Heart left ventricle (tissue), 16 donors: ENCODE data around the gene RUVBL2. TPM values are rescaled to one million over a fixed set of nuclear protein-coding genes. Genes with fewer than 3 reads are reported as not detected.
A peak's percentile ranks its signal among the peaks of the same experiment; 100 is the strongest.

Source experiments
- ATAC-seq, 4 donors: fragments of 200-7000 bp; cut with Tn5 transposase; one replicate each; pipeline ENCODE4 v1.9.1; 2020 to 2022; ENCODE audit warnings: moderate library complexity in 4 of 4, mild to moderate bottlenecking in 3 of 4, moderate number of reproducible peaks in 1 of 4
- DNase-seq, 5 donors: peaks; one replicate each; pipeline ENCODE4 v3.0.0-alpha.2; 2020
- H3K27ac ChIP-seq, 12 donors: fragments of 200-600 bp; sonication (generic) in 4 of 12; one replicate each; pipeline versions ENCODE4 v1.5.0 to v1.8.0; 2016 to 2022; ENCODE audit warnings: mild to moderate bottlenecking in 2 of 12
- H3K27me3 ChIP-seq, 9 donors: fragments of 200-600 bp; sonication (generic) in 2 of 9; one replicate each; pipeline versions ENCODE4 v1.5.1 to v1.8.0; 2016 to 2022; ENCODE audit warnings: mild to moderate bottlenecking in 3 of 9
- H3K36me3 ChIP-seq, 9 donors: fragments of 200-600 bp; sonication (generic) in 2 of 9; one replicate each; pipeline versions ENCODE4 v1.5.0 to v1.8.0; 2018 to 2022; ENCODE audit warnings: mild to moderate bottlenecking in 2 of 9
- H3K4me1 ChIP-seq, 12 donors: fragments of 200-600 bp; sonication (generic) in 4 of 12; one replicate each; pipeline versions ENCODE4 v1.5.0 to v1.8.0; 2016 to 2022; ENCODE audit warnings: mild to moderate bottlenecking in 3 of 12
- H3K4me3 ChIP-seq, 12 donors: fragments of 200-600 bp; sonication (generic) in 4 of 12; one replicate each; pipeline versions ENCODE4 v1.5.0 to v1.8.0; 2017 to 2022; ENCODE audit warnings: mild to moderate bottlenecking in 9 of 12, moderate library complexity in 4 of 12
- H3K9me3 ChIP-seq, 12 donors: fragments of 200-600 bp; sonication (generic) in 4 of 12; one replicate each; pipeline versions ENCODE4 v1.5.0 to v1.8.0; 2016 to 2022; ENCODE audit warnings: mild to moderate bottlenecking in 1 of 12
- POLR2A ChIP-seq, 2 donors: fragments of 450-650 bp; IDR thresholded peaks; one replicate each; pipeline ENCODE4 v1.6.1; 2017; ENCODE audit warnings: antibody characterized with exemption in 2 of 2, mild to moderate bottlenecking in 2 of 2, moderate library complexity in 2 of 2
- WGBS, 4 donors: extraction: QIAGEN DNeasy Blood & Tissue Kit in 2 of 4; methylation state at CpG; one replicate each; pipeline versions ENCODE4 v1.1.5 to v1.1.7; 2013 to 2018; 5-methylcytosine and 5-hydroxymethylcytosine counted together
- intact Hi-C, 10 donors: fragments of 100-400 bp; cut with DNase I; formaldehyde crosslinking; loops; one replicate each; pipeline versions ENCODE4 v1.11.1 to v1.14.2; 2022
- polyA plus RNA-seq, 2 donors: library from polyadenylated mRNA; stranded (reverse); fragments of 200-250 nt; gene quantifications; one replicate each; pipeline ENCODE4 v1.2.3, GENCODE V29; 2013
- total RNA-seq, 9 donors: library from RNA; depleted of rRNA in 2 of 9; stranded (reverse); fragments of >200 nt in 2 of 9; fragmentation: NEBNext Ultra II Directional in 3 of 9; extraction: Animal tissue kit (Norgen Biotek cat#: 25700) in 3 of 9; gene quantifications; one replicate each; pipeline versions ENCODE4 v1.1.0 to v1.2.4, GENCODE V29; 2016 to 2023
- TF ChIP-seq, protein P1 (sequence below), 12 donors: fragments of 200-600 bp; sonication (generic) in 4 of 12; IDR thresholded peaks; one replicate each; pipeline versions ENCODE4 v1.5.0 to v1.8.0; 2018 to 2022; ENCODE audit warnings: antibody characterized with exemption in 12 of 12, mild to moderate bottlenecking in 5 of 12
- donor health status: ischemic (EF 13 %, LVEDD 7.1; RV severe dilation, severe dysfunction).
- donor health status: healthy with polysubstance abuse.
- donor health status: DM: no; HTN: yes; CAD: no.
- donor health status: DM: no; HTN: no; CAD: no.
- donor health status: ischemic (EF 25% LVEDD 6.9; RV normal size, moderate dysfunction).
- donor health status: ischemic (EF 25% LVEDD 5.7; RV mildly dilated, moderate dysfunction).
- donor health status: healthy.
- donor health status: DM: yes; HTN: yes; CAD: no.
- donor health status: ischemic (EF 35%, LVEDD 5.7; RV mildly dilated, moderate dysfunction).
- donor health status: nonischemic (EF 11% LVEDD 7.7; RV severe dilation, severe dysfunction).
- donor health status: DM: yes; HTN: yes; CAD: no.
- donor health status: PGD.
- donor health status: ischemic (EF 29% LVEDD 5.4; RV normal size, mild dysfunction).
- donor health status: nonischemic (EF 23%, LVEDD 6.1; RV moderate dilation, normal function).

RUVBL2 gene
- total and polyA plus RNA-seq, 11 donors: 41.4 to 109 (median 54.7) TPM

- H3K36me3 ChIP-seq: peaks cover 0 to 92% (median 76%) of the 10 kb centered on the region in 9 donors
- intact Hi-C loops: loop anchor here in 8 of 10 donors (2.0 to 10.0 kb wide), 8 partner anchors 133 to 333 kb away; partner anchors contain the start of genes CA11 (in 1 of the 8), DBP (in 1 of the 8) and HSD17B14 (in 1 of the 8)
- H3K27ac ChIP-seq: peak overlapping the region in 5 of 12 donors; percentile 2 to 23 (median 16)
- no peak overlapping the region for H3K4me3 ChIP-seq
- peaks cover 5 to 49% (median 31%) of the 10 kb centered on the region in 12 donors for H3K4me1 ChIP-seq
- DNase-seq (no peak), ATAC-seq (no peak)
- no peaks in the 10 kb centered on the region for H3K27me3 ChIP-seq
- WGBS, 4 donors: 85 to 90% (median 89%) methylated on average over 22 to 23 of the region's 23 CpGs
- H3K9me3 ChIP-seq: no peaks in the 10 kb centered on the region
- TF ChIP-seq POLR2A (IDR thresholded peaks at IDR 0.05): no peak
- TF ChIP-seq, protein P1, sequence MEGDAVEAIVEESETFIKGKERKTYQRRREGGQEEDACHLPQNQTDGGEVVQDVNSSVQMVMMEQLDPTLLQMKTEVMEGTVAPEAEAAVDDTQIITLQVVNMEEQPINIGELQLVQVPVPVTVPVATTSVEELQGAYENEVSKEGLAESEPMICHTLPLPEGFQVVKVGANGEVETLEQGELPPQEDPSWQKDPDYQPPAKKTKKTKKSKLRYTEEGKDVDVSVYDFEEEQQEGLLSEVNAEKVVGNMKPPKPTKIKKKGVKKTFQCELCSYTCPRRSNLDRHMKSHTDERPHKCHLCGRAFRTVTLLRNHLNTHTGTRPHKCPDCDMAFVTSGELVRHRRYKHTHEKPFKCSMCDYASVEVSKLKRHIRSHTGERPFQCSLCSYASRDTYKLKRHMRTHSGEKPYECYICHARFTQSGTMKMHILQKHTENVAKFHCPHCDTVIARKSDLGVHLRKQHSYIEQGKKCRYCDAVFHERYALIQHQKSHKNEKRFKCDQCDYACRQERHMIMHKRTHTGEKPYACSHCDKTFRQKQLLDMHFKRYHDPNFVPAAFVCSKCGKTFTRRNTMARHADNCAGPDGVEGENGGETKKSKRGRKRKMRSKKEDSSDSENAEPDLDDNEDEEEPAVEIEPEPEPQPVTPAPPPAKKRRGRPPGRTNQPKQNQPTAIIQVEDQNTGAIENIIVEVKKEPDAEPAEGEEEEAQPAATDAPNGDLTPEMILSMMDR (IDR thresholded peaks at IDR 0.05): no peak
These were observed 23.4 kb upstream of the RUVBL2 start for GRCh38 chr19:48970139-48970766.

DNA sequence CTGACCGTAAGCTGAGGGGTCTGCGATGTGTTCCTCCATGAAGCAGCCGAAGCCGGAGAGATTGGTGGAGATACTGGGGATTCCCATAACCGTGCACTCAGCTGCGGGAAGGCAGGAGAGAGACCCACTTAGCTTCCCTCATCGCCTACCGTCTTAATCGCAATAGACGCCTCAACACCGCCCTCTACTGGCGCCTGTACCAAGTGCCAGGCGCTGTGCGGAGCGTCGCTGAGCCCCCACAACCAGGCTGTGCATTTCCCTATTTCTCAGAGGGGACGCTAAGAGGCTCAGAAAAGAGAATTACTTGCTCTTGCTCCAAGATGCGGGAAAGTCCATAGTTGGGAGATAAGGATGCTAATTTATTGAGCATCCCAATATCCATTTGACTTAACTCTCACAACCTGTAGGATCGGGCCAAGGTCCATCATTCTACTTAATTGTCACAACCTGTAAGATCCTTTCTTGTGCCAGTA, 22.7 kb upstream of the RUVBL2 start:
- H3K9me3 ChIP-seq: no peaks in the 10 kb centered on the region
- intact Hi-C loops: loop anchor here in 8 of 10 donors (2.0 to 10.0 kb wide), 8 partner anchors 134 to 334 kb away; partner anchors contain the start of genes CA11 (in 1 of the 8), DBP (in 1 of the 8) and HSD17B14 (in 1 of the 8)
- no peak overlapping the region for H3K4me3 ChIP-seq
- ATAC-seq: peak; percentile 48 to 67 (median 54)
- H3K27ac ChIP-seq: peak overlapping the region in 5 of 12 donors; percentile 2 to 23 (median 16)
- WGBS, 4 donors: 14 to 20% (median 17%) methylated on average over 16 to 19 of the region's 19 CpGs
- H3K4me1 ChIP-seq: peaks cover 5 to 48% (median 31%) of the 10 kb centered on the region in 12 donors
- peaks cover 0 to 99% (median 73%) of the 10 kb centered on the region in 9 donors for H3K36me3 ChIP-seq
- no peaks in the 10 kb centered on the region for H3K27me3 ChIP-seq
- peak; percentile 77 to 91 (median 82) for DNase-seq
- no peak for TF ChIP-seq POLR2A (IDR thresholded peaks at IDR 0.05)
- TF ChIP-seq, protein P1 (IDR thresholded peaks at IDR 0.05): peak; percentile 83 to 97 (median 92)

DNA sequence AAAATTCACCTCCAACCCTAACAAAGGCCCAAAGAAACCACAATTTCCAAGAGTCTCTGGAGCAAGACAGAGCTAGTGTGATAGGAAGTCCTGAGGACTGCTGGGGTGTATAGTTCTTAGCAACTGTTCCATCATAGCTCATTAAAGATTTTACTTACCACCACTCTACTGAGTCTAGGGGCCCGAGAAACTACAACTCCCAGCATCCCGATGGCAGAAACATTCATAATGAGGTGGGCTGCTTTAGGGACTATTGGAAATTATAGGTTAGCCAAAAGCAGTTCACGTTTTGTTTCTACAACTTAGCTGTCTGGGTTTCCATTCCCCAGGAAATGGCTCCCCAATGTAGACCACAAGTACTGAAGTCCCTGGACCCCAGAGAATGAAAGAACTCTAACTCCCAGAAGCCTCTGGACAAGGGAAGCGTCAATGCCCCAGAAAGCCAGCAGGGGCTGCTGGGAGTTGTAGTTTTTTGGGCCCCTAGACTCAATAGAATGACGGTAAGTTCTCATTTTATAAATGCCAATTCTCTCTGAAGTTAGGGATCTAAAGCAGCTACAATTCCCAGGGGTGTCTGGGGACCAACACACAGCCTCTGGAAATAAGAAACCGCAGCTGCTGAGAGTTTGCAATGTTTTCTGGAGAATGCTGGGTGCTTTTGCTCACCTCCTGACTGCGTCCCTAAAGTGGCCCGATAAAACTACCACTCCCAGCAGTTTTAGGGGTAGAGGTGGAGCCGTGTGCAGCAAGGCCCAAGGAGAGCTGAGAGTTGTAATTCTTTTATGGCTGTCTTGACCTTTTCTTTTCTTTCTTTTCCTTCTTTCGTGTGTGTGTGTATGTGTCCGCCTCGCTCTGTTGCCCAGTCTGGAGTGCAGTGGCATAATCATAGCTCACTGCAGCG, 17.5 kb upstream of the RUVBL2 start:
- DNase-seq (no peak), ATAC-seq (no peak)
- H3K36me3 ChIP-seq: peaks cover 0 to 84% (median 73%) of the 10 kb centered on the region in 9 donors
- no peaks in the 10 kb centered on the region for H3K27me3 ChIP-seq
- H3K9me3 ChIP-seq: no peaks in the 10 kb centered on the region
- 88 to 90% (median 89%) methylated on average over 13 of the region's 13 CpGs for WGBS, 4 donors
- no peak overlapping the region for H3K4me3 ChIP-seq
- TF ChIP-seq, protein P1 (IDR thresholded peaks at IDR 0.05): peak in 3 of 12 donors; percentile 7 to 28 (median 13)
- TF ChIP-seq POLR2A (IDR thresholded peaks at IDR 0.05): no peak
- H3K27ac ChIP-seq: peak overlapping the region in 3 of 12 donors; percentile 90 to 94 (median 90)
- peaks cover 0 to 33% (median 14%) of the 10 kb centered on the region in 12 donors for H3K4me1 ChIP-seq
- intact Hi-C loops: loop anchor here in 2 of 10 donors (10.0 kb wide), 2 partner anchors 181 to 331 kb away; partner anchors contain the start of gene CA11 (in 1 of the 2)
